Mucosa of stomach (tissue), 1 donor: ENCODE measurements around the gene RSRC2.
A peak's percentile ranks its signal among the peaks of the same experiment; 100 is the strongest.
"Not testable (repeated sequence)": the region's sequence is repeated elsewhere in the genome, so short reads cannot be mapped to it uniquely, and the experiment has no call there.

Source experiments
- H3K27me3 ChIP-seq: one replicate; pipeline ENCODE4 v1.7.0; 2013; ENCODE audit warnings: mild to moderate bottlenecking, low read length; ENCODE audit not compliant: control insufficient read depth, insufficient read depth
- H3K36me3 ChIP-seq: one replicate; pipeline ENCODE4 v1.7.0; 2013; ENCODE audit warnings: low read length; ENCODE audit not compliant: control insufficient read depth, insufficient read depth
- H3K4me1 ChIP-seq: one replicate; pipeline ENCODE4 v1.7.0; 2013; ENCODE audit warnings: mild to moderate bottlenecking, low read length; ENCODE audit not compliant: control insufficient read depth, insufficient read depth
- H3K4me3 ChIP-seq: one replicate; pipeline ENCODE4 v1.7.0; 2013; ENCODE audit warnings: low read length
- H3K9ac ChIP-seq: one replicate; pipeline ENCODE4 v1.7.0; 2013; ENCODE audit warnings: mild to moderate bottlenecking, low read length, moderate library complexity
- H3K9me3 ChIP-seq: one replicate; pipeline ENCODE4 v1.7.0; 2013; ENCODE audit warnings: mild to moderate bottlenecking, low read length, moderate library complexity; ENCODE audit not compliant: control insufficient read depth
- donor health status: Pancreatic carcinoma.

The RSRC2 gene

DNA sequence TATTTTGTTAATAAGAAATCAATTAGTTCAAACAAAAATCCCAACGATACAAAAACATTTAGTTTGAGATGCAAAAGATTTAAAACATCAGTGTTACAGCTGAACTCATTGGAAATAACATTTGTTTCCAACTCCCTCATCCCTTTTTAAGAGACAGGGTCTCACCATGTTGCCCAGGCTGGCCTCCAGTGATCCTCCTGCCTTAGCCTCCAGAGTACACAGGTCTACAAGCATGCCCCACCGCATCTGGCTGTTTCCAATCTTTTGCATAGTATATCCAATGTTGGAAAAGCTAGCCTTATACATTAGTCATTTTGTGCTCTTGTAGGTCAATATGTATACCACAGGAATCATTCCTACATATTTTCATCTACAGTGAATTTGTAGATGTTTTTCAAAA, 11.5 kb downstream of the RSRC2 start:
- Histone ChIP-seq H3K9ac (no peak overlapping the region), H3K36me3 (peaks cover 22% of the 10 kb centered on the region)

GRCh38 chr12:122513660-122514059, 13.1 kb downstream of the RSRC2 start:
- no peaks in the 10 kb centered on the region for H3K9me3 ChIP-seq
- peaks cover 24% of the 10 kb centered on the region for H3K36me3 ChIP-seq
- H3K4me1 ChIP-seq = no peaks in the 10 kb centered on the region
- no peak overlapping the region for H3K4me3 ChIP-seq
- no peaks in the 10 kb centered on the region for H3K27me3 ChIP-seq
- no peak overlapping the region for H3K9ac ChIP-seq

More for the DNA sequence above, 11.5 kb downstream of the RSRC2 start:
- Histone ChIP-seq H3K4me3 (no peak overlapping the region), H3K9me3 (no peaks in the 10 kb centered on the region), H3K4me1 (no peaks in the 10 kb centered on the region), H3K27me3 (no peaks in the 10 kb centered on the region)

DNA sequence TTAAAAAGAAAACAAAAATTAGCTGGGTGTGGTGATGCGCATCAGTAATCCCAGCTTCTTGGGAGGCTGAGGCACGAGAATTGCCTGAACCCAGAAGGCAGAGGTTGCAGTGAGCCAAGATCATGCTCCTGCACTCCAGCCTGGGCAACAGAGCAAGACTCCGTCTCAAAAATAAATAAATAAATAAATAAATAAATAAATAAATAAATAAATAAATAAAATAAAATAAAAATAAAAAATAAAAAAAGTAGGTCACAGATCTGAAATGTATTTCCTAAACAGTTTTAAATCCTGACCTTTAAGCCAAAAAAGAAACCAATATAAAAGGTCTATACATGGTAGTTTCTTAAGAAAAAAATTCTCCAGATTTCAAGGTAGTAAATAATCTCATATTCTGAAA, 13.7 kb downstream of the RSRC2 start:
- H3K27me3 ChIP-seq, H3K4me1 ChIP-seq, H3K9ac ChIP-seq, H3K4me3 ChIP-seq, H3K9me3 ChIP-seq: not testable (repeated sequence)
- peaks cover 28% of the 10 kb centered on the region for H3K36me3 ChIP-seq

DNA sequence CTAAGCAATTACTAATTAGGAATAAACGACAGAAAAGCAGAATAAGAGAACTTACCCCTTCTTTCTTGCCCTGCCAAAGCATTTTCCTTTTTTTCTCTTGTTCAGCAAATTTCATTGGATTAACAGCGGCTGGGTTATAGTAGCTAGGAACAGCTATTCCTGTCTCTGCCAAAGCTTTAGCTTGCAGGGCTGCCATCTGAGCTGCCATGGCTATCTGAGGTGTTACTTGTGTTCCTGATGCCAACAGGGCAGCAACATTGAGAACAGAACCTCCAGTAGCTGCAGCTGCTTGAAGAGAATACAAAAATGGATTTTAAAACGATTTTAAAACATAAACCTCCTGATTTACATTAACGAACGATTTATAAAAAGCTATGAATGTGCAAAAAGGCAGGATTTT, 18.6 kb downstream of the RSRC2 start:
- Histone ChIP-seq H3K9me3 (no peaks in the 10 kb centered on the region), H3K27me3 (no peaks in the 10 kb centered on the region), H3K36me3 (peaks cover 28% of the 10 kb centered on the region), H3K4me3 (no peak overlapping the region), H3K4me1 (no peaks in the 10 kb centered on the region), H3K9ac (no peak overlapping the region)

DNA sequence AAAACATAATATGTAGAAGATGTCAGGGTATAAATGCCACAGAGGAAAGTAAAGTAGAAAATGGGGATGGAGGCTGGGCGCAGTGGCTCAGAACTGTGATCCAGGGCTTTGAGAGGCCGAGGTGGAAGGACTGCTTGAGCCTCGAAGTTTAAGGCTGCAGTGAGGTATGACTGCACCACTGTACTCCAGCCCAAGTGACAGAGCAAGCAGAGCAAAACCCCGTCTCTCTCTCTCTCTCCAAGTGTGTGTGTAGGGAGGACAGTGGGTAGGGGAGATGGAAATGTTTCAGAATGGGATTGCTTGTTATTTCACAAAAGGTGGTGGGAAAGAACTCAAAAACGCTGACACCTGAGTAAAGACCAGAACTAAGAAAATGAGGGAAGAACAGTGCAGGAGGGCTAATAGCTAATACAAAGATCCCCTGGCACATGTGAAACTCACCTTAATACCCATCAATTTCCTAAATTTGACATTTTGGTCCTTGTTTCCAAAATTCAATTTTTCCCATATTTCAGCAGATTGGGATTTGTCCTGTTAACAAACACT, 20.3 kb downstream of the RSRC2 start:
- H3K9ac ChIP-seq = no peak overlapping the region
- H3K9me3 ChIP-seq = no peaks in the 10 kb centered on the region
- no peak overlapping the region for H3K4me3 ChIP-seq
- H3K27me3 ChIP-seq = no peaks in the 10 kb centered on the region
- peaks cover under 1% of the 10 kb centered on the region for H3K4me1 ChIP-seq
- H3K36me3 ChIP-seq = peaks cover 20% of the 10 kb centered on the region

DNA sequence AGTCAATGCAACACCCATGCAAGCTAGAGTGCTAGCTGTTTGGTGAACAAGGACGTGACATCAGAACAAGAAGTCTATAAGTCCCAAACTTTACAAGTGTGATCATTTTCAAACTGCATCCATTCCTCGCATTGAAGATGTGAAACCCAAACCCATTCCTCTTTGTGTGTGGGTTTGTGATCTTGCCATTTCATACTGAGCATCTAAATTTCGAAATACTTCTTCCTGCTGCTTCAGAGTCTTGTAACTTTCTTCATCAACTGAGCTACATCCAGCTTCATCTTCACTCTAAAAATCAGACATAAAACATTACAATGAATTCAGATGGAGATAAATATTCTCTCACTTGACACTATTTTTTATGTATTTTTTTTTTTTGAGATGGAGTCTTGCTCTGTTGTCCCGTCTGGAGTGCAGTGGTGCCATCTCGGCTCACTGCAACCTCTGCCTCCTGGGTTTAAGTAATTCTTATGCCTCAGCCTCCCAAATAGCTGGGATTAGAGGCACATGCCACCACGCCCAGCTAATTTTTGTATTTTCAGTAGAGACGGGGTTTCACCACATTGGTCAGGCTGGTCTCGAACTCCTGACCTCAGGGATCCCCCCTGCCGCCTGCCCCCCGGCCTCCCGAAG, 21.2 kb downstream of the RSRC2 start:
- Histone ChIP-seq H3K9me3 (no peaks in the 10 kb centered on the region), H3K4me3 (no peak overlapping the region), H3K36me3 (peaks cover 16% of the 10 kb centered on the region), H3K4me1 (peaks cover 5% of the 10 kb centered on the region), H3K9ac (no peak overlapping the region), H3K27me3 (no peaks in the 10 kb centered on the region)

DNA sequence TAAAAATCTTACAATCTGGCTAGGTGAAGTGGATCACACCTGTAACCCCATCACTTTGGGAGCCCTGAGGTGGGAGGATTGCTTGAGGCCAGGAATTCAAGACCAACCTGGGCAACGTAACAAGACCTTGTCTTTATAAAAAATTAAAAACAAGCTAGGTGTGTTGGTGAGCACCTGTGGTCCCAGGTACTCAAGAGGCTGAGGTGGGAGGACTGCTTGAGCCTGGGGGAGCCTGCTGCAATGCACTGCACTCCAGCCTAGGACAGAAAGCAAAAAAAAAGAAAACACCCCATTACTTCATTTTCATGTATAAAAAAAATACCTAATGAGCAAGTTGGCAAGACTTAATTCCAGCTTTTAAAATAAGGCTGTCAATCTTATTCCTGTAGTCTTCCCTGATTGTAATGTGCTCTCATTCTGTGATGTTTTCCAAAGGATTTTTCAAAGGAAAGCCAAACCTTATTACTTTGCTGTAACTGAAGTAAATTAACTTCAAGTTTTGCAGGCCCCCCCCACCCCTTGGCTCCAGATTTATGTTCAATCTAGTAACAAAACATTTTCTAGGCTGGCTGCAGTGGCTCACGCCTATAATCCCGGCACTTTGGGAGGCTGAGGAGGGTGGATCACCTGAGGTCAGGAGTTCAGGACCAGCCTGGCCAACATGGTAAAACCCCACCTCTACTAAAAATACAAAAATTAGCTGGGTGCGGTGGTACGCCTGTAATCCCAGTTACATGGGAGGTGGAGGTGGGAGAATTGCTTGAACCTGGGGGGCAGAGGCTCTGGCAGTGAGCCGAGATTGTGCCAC, 22.7 kb downstream of the RSRC2 start:
- Histone ChIP-seq H3K4me1 (peaks cover 5% of the 10 kb centered on the region), H3K36me3 (peaks cover 12% of the 10 kb centered on the region), H3K4me3 (no peak overlapping the region), H3K9me3 (no peaks in the 10 kb centered on the region), H3K9ac (no peak overlapping the region), H3K27me3 (no peaks in the 10 kb centered on the region)

GRCh38 chr12:122503147-122503751, 23.5 kb downstream of the RSRC2 start:
- Histone ChIP-seq H3K9ac (no peak overlapping the region), H3K9me3 (no peaks in the 10 kb centered on the region), H3K4me3 (no peak overlapping the region), H3K27me3 (no peaks in the 10 kb centered on the region), H3K36me3 (peaks cover 11% of the 10 kb centered on the region), H3K4me1 (peaks cover 5% of the 10 kb centered on the region)

- peaks cover 8% of the 10 kb centered on the region for H3K36me3 ChIP-seq
- H3K4me1 ChIP-seq = peaks cover 5% of the 10 kb centered on the region
- H3K9me3 ChIP-seq = no peaks in the 10 kb centered on the region
- H3K9ac ChIP-seq = peak overlapping the region; percentile 99
- no peak overlapping the region for H3K4me3 ChIP-seq
- no peaks in the 10 kb centered on the region for H3K27me3 ChIP-seq
Measured at GRCh38 chr12:122501489-122501989, 25.2 kb downstream of the RSRC2 start.

- H3K4me1 ChIP-seq = peaks cover 5% of the 10 kb centered on the region
- H3K27me3 ChIP-seq = no peaks in the 10 kb centered on the region
- peak within 1 kb of the TSS; percentile 98 for H3K4me3 ChIP-seq
- peak within 1 kb of the TSS; percentile 99 for H3K9ac ChIP-seq
- H3K36me3 ChIP-seq = peaks cover 2% of the 10 kb centered on the region
- H3K9me3 ChIP-seq = no peaks in the 10 kb centered on the region
Measured at GRCh38 chr12:122500685-122501488, 25.8 kb downstream of the RSRC2 start, which contains the start of gene ZCCHC8. Gene ZCCHC8 (minus strand): TSS chr12:122500932. CDS start chr12:122500840, 92 bp downstream.

GRCh38 chr12:122499991-122500684, 26.6 kb downstream of the RSRC2 start:
- Histone ChIP-seq H3K36me3 (no peaks in the 10 kb centered on the region), H3K9ac (peak overlapping the region; percentile 99), H3K27me3 (no peaks in the 10 kb centered on the region), H3K4me1 (peaks cover 5% of the 10 kb centered on the region), H3K4me3 (peak overlapping the region; percentile 98), H3K9me3 (no peaks in the 10 kb centered on the region)
